BJ (cell line): ENCODE measurements around the gene NXF2. TPM values are rescaled to one million over a fixed set of nuclear protein-coding genes. Genes with fewer than 3 reads are reported as not detected.

ENCODE experiments used
- CTCF ChIA-PET: fragments of 350-600 bp; formaldehyde crosslinking; extraction: SDS; loops from one replicate; lab custom pipeline; 2021; ENCODE audit warnings: antibody characterized with exemption, inconsistent platforms; lab: Yijun Ruan, JAX
- POLR2A ChIA-PET: fragments of 300-600 bp; sonication (Branson Sonifier 250); formaldehyde crosslinking; extraction: SDS; loops from one replicate; lab custom pipeline; 2021; ENCODE audit warnings: antibody characterized with exemption; lab: Charles Lee
- DNase-seq: peaks from one replicate; pipeline ENCODE4 v3.0.0-alpha.2; 2011; ENCODE audit warnings: low read depth
- H3K27me3 ChIP-seq: 2 replicates; pipeline ENCODE4 v1.6.0; 2011; ENCODE audit warnings: low read length; ENCODE audit not compliant: control insufficient read depth, insufficient read depth
- H3K36me3 ChIP-seq: 2 replicates; pipeline ENCODE4 v1.5.1; 2011; ENCODE audit warnings: low read length; ENCODE audit not compliant: control insufficient read depth, insufficient read depth
- H3K4me3 ChIP-seq: 2 replicates; pipeline ENCODE4 v1.5.1; 2011; ENCODE audit warnings: low read depth, mild to moderate bottlenecking, control low read depth, low read length
- CTCF ChIP-seq: IDR thresholded peaks from 2 replicates; pipeline ENCODE4 v1.5.1; 2011; ENCODE audit warnings: low read depth, mild to moderate bottlenecking, control low read depth, inconsistent platforms, low read length, moderate library complexity; ENCODE audit not compliant: insufficient read depth
- polyA plus RNA-seq: library from polyadenylated mRNA; depleted of rRNA; stranded (reverse); fragments of >200 nt; gene quantifications from 2 replicates; pipeline ENCODE4 v1.2.3, GENCODE V29; 2011; rRNA removed

Gene NXF2
- polyA plus RNA-seq, 1 experiment = not detected

DNA sequence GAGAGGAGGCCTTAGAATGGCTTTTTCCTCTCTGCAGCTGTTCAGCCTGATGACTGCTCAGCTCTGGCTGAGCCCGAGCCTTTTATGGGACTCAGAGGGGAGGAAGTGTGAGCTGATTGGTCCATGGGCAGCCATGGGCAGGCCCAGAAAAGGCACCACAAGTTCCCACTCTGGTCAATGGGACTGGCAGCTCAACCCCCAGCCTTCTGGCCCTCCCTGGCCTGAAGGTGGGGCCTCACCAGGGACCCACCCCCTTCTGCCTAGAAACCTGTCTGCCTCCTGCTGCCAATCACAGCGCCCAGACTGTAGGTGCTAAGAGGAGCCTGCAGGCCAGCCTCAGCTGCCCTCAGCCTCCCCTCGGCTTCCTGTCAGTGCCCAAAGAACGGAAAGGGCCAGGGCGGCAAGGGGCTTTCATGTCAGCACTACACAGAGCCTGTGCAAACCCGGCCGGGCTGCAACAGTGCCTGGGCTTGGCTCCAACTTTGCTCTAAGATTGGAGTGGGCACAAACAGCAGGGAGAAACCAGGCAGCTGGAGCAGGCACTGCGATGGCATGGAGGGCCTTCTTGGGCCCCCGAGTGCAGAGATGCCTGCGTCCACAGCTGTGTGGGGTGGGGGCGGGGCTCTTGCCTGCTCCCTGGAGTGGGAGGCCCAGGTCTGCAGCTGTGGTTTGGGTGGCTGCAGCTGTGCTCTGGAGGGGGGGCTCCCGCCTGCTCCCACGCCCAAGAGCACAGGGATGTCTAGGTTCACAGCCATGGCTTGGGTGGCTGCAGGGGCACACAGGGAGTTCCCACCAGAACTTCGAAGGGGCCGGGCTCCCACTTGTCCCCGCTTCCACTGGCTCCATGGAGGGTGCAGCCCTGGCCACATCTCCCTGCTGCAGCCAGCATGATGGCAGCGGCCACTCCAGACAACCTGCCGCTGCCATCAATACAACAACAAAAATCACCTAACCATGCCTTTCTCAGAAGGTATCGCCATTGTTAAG, 92.6 kb downstream of the NXF2 start:
- no peak for TF ChIP-seq CTCF
- DNase-seq = no peak
- ChIA-PET POLR2A (no interaction called here), CTCF (interaction anchor here (1.2 kb wide), 1 partner anchor 154 kb away, joined by 3 read pairs; no protein-coding TSS in a partner anchor)
- H3K4me3 ChIP-seq = no peak overlapping the region
- H3K36me3 ChIP-seq = no peaks in the 10 kb centered on the region
- no peaks in the 10 kb centered on the region for H3K27me3 ChIP-seq

DNA sequence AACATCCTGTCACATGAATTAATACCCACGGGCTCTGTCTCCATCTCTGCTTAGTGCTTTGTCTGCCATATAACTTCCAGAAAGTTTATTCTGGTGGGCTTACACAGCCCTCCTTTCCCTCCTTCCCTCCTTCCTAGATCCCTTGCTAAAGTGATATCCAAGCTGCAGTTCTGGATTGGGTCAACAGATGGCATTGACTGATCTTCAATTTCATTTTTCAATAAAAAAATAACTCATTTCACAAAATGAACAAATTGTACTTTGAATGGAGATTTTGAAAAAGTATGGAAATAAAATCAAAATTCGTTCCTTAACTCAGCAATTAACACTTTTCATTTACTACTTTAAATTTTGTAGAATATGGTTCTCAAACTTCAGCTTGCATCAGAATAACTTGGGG, 94.9 kb downstream of the NXF2 start:
- no peak overlapping the region for H3K4me3 ChIP-seq
- ChIA-PET POLR2A (no interaction called here), CTCF (interaction anchor here (2.3 kb wide), 1 partner anchor 522 kb away, joined by 5 read pairs; no protein-coding TSS in a partner anchor)
- H3K36me3 ChIP-seq = no peaks in the 10 kb centered on the region
- DNase-seq = no peak
- no peaks in the 10 kb centered on the region for H3K27me3 ChIP-seq
- TF ChIP-seq CTCF = no peak; the same call in 1 of the 2 replicates

GRCh38 chrX:102345916-102346315, 98.9 kb downstream of the NXF2 start:
- Histone ChIP-seq H3K4me3 (no peak overlapping the region), H3K27me3 (no peaks in the 10 kb centered on the region), H3K36me3 (no peaks in the 10 kb centered on the region)
- TF ChIP-seq CTCF = peak; percentile 64
- ChIA-PET CTCF (no interaction called here), POLR2A (no interaction called here)
- no peak for DNase-seq

Other genes with a start within 250 kb of the NXF2 start
- not detected in 2 replicates for gene TCEAL2, start 121.5 kb upstream of the NXF2 start, polyA plus RNA-seq
- gene TCEAL6, start 104.7 kb upstream of the NXF2 start, polyA plus RNA-seq = not detected in 2 replicates
- gene BEX5, start 91.2 kb upstream of the NXF2 start, polyA plus RNA-seq = not detected in 2 replicates
- gene TCP11X1, start 31.9 kb upstream of the NXF2 start, polyA plus RNA-seq = not detected in 2 replicates
- not detected in 2 replicates for gene NXF2B, start 192.8 kb downstream of the NXF2 start, polyA plus RNA-seq
- not detected in 2 replicates for gene TCP11X2, start 224.6 kb downstream of the NXF2 start, polyA plus RNA-seq